ENCODE data around the gene CHD3.
"Not testable (repeated sequence)": the region's sequence is repeated elsewhere in the genome, so short reads cannot be mapped to it uniquely, and the experiment has no call there.

Gene CHD3

GRCh38 chr17:7950578-7950977 lies 62.0 kb downstream of the CHD3 start:
- H3K27ac ChIP-seq (replicated peaks), result no peak overlapping the region
- no peak for DNase-seq (ENCODE audit: low read depth in 1 of 2, low spot score in 1 of 2)
- no peak overlapping the region for H3K4me3 ChIP-seq (replicated peaks; ENCODE audit: insufficient read depth, low read length)
- TF ChIP-seq GABPA (IDR thresholded peaks at IDR 0.05; ENCODE audit: low read depth) (no peak), SPI1 (IDR thresholded peaks at IDR 0.05; ENCODE audit: borderline replicate concordance, low read depth) (no peak), REST (IDR thresholded peaks at IDR 0.05; ENCODE audit: insufficient replicate concordance, low read depth) (no peak), CTCF (IDR thresholded peaks at IDR 0.05; ENCODE audit: insufficient read depth, low read length) (no peak), POLR2AphosphoS5 (IDR thresholded peaks at IDR 0.05; ENCODE audit: low read depth) (no peak)
- no peaks in the 10 kb centered on the region for H3K27me3 ChIP-seq (ENCODE audit: insufficient read depth, poor library complexity, severe bottlenecking)

- TF ChIP-seq GABPA (IDR thresholded peaks at IDR 0.05; ENCODE audit: low read depth) (no peak), REST (IDR thresholded peaks at IDR 0.05; ENCODE audit: insufficient replicate concordance, low read depth) (no peak), POLR2AphosphoS5 (IDR thresholded peaks at IDR 0.05; ENCODE audit: low read depth) (no peak), SPI1 (IDR thresholded peaks at IDR 0.05; ENCODE audit: borderline replicate concordance, low read depth) (no peak), CTCF (IDR thresholded peaks at IDR 0.05; ENCODE audit: insufficient read depth, low read length) (no peak)
- DNase-seq (ENCODE audit: low read depth in 1 of 2, low spot score in 1 of 2), result no peak
- H3K27ac ChIP-seq (replicated peaks), result no peak overlapping the region
Observed at GRCh38 chr17:7951143-7951792, 62.7 kb downstream of the CHD3 start.

GRCh38 chr17:7953266-7953665 lies 64.7 kb downstream of the CHD3 start:
- DNase-seq (ENCODE audit: low read depth in 1 of 2, low spot score in 1 of 2); H3K4me3 ChIP-seq (replicated peaks; ENCODE audit: insufficient read depth, low read length); H3K27ac ChIP-seq (replicated peaks); H3K27me3 ChIP-seq (ENCODE audit: insufficient read depth, poor library complexity, severe bottlenecking): not testable (repeated sequence)

More at GRCh38 chr17:7951143-7951792, 62.7 kb downstream of the CHD3 start:
- Histone ChIP-seq H3K4me3 (replicated peaks; ENCODE audit: insufficient read depth, low read length) (no peak overlapping the region), H3K27me3 (ENCODE audit: insufficient read depth, poor library complexity, severe bottlenecking) (no peaks in the 10 kb centered on the region)

- DNase-seq (ENCODE audit: low read depth in 1 of 2, low spot score in 1 of 2), result no peak
- Histone ChIP-seq H3K27ac (replicated peaks) (no peak overlapping the region), H3K4me3 (replicated peaks; ENCODE audit: insufficient read depth, low read length) (no peak overlapping the region), H3K27me3 (ENCODE audit: insufficient read depth, poor library complexity, severe bottlenecking) (no peaks in the 10 kb centered on the region)
- TF ChIP-seq CTCF (IDR thresholded peaks at IDR 0.05; ENCODE audit: insufficient read depth, low read length) (no peak), POLR2AphosphoS5 (IDR thresholded peaks at IDR 0.05; ENCODE audit: low read depth) (no peak), REST (IDR thresholded peaks at IDR 0.05; ENCODE audit: insufficient replicate concordance, low read depth) (no peak), GABPA (IDR thresholded peaks at IDR 0.05; ENCODE audit: low read depth) (no peak), SPI1 (IDR thresholded peaks at IDR 0.05; ENCODE audit: borderline replicate concordance, low read depth) (no peak)
Observed at GRCh38 chr17:7955414-7956227, 67.0 kb downstream of the CHD3 start.

Measured in HL-60 (cell line).